Measurements from ENCODE around the gene KRT5. TPM values are rescaled to one million over a fixed set of nuclear protein-coding genes. Genes with fewer than 3 reads are reported as not detected.

Gene KRT5
- total RNA-seq, 2 donors from 2014 or later: not detected

GRCh38 chr12:52519387-52519703 lies 849 bp downstream of the KRT5 start:
- Histone ChIP-seq H3K9me3 (no peaks in the 10 kb centered on the region), H3K4me3 (no peak overlapping the region), H3K9ac (ENCODE audit: low read depth in 2 of 2, low read length in 2 of 2) (no peak overlapping the region), H3K36me3 (no peaks in the 10 kb centered on the region), H3K4me1 (no peaks in the 10 kb centered on the region), H3K27me3 (no peaks in the 10 kb centered on the region), H3K27ac (no peak overlapping the region)
- intact Hi-C loops (cut with DNase I): no loop called here
- TF ChIP-seq CTCF (IDR thresholded peaks at IDR 0.05): no peak
- DNase-seq: no peak

GRCh38 chr12:52518574-52519386 lies 1.4 kb downstream of the KRT5 start:
- H3K9ac ChIP-seq (ENCODE audit: low read depth in 2 of 2, low read length in 2 of 2): no peak overlapping the region
- TF ChIP-seq CTCF (IDR thresholded peaks at IDR 0.05): no peak
- DNase-seq: peak; percentile 1

GRCh38 chr12:52517888-52518287 lies 2.3 kb downstream of the KRT5 start:
- DNase-seq: peak; percentile 6
- Histone ChIP-seq H3K9ac (ENCODE audit: low read depth in 2 of 2, low read length in 2 of 2) (no peak overlapping the region), H3K4me1 (no peaks in the 10 kb centered on the region), H3K27me3 (no peaks in the 10 kb centered on the region), H3K4me3 (no peak overlapping the region), H3K27ac (no peak overlapping the region), H3K36me3 (no peaks in the 10 kb centered on the region), H3K9me3 (no peaks in the 10 kb centered on the region)
- intact Hi-C loops (cut with DNase I): no loop called here
- TF ChIP-seq CTCF (IDR thresholded peaks at IDR 0.05): no peak

More at GRCh38 chr12:52518574-52519386, 1.4 kb downstream of the KRT5 start:
- no peaks in the 10 kb centered on the region for H3K27me3 ChIP-seq
- H3K4me3 ChIP-seq: no peak overlapping the region
- no peaks in the 10 kb centered on the region for H3K9me3 ChIP-seq
- no peak overlapping the region for H3K27ac ChIP-seq
- H3K4me1 ChIP-seq: no peaks in the 10 kb centered on the region
- H3K36me3 ChIP-seq: no peaks in the 10 kb centered on the region
- intact Hi-C loops (cut with DNase I): no loop called here

- intact Hi-C loops (cut with DNase I): no loop called here
- no peak overlapping the region for H3K27ac ChIP-seq
- H3K4me1 ChIP-seq: no peaks in the 10 kb centered on the region
These were observed 3.0 kb downstream of the KRT5 start for GRCh38 chr12:52517005-52517835.

More at GRCh38 chr12:52517005-52517835, 3.0 kb downstream of the KRT5 start:
- no peak overlapping the region for H3K9ac ChIP-seq (ENCODE audit: low read depth in 2 of 2, low read length in 2 of 2)
- no peaks in the 10 kb centered on the region for H3K27me3 ChIP-seq
- TF ChIP-seq CTCF (IDR thresholded peaks at IDR 0.05): no peak
- no peaks in the 10 kb centered on the region for H3K9me3 ChIP-seq
- peak; percentile 5 for DNase-seq
- no peak overlapping the region for H3K4me3 ChIP-seq
- no peaks in the 10 kb centered on the region for H3K36me3 ChIP-seq
